Measurements from ENCODE around the gene PRPF40A. TPM values are rescaled to one million over a fixed set of nuclear protein-coding genes. Genes with fewer than 3 reads are reported as not detected.

The PRPF40A gene
- total RNA-seq, 4 donors from 2014 or later, result 55.4 to 72.7 (median 68.6) TPM

DNA sequence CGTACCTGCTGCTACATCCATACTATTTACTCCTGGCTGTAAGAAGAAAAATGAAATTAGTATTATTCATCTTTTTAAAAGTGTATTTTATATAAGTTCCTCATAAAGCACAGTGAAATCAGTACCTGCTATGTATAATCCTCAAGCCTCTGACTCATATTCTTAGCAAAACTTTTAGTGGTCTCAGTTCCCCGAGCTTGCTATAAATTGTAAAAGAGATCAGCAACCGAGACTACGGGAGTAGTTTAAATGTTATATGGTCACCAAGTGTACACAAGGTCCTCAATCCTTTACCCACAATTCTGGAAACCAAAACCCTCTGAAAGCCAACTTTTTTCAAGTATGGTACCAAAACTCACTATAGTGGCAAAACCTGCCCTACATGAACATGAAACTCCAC is 24.2 kb downstream of the PRPF40A start:
- H3K9me3 ChIP-seq, result no peaks in the 10 kb centered on the region
- peaks cover 0 to 23% of the 10 kb centered on the region in 2 donors for H3K36me3 ChIP-seq
- no peak overlapping the region for H3K4me3 ChIP-seq
- no peaks in the 10 kb centered on the region for H3K27me3 ChIP-seq
- TF ChIP-seq POLR2A (IDR thresholded peaks at IDR 0.05), result no peak
- TF ChIP-seq, protein P1, sequence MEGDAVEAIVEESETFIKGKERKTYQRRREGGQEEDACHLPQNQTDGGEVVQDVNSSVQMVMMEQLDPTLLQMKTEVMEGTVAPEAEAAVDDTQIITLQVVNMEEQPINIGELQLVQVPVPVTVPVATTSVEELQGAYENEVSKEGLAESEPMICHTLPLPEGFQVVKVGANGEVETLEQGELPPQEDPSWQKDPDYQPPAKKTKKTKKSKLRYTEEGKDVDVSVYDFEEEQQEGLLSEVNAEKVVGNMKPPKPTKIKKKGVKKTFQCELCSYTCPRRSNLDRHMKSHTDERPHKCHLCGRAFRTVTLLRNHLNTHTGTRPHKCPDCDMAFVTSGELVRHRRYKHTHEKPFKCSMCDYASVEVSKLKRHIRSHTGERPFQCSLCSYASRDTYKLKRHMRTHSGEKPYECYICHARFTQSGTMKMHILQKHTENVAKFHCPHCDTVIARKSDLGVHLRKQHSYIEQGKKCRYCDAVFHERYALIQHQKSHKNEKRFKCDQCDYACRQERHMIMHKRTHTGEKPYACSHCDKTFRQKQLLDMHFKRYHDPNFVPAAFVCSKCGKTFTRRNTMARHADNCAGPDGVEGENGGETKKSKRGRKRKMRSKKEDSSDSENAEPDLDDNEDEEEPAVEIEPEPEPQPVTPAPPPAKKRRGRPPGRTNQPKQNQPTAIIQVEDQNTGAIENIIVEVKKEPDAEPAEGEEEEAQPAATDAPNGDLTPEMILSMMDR (IDR thresholded peaks at IDR 0.05), result no peak
- no peak for TF ChIP-seq POLR2AphosphoS5 (IDR thresholded peaks at IDR 0.05)
- no peak for TF ChIP-seq EP300 (IDR thresholded peaks at IDR 0.05)
- no peak for ATAC-seq
- 81 to 98% methylated on average over 4 of the region's 4 CpGs for WGBS, 2 donors (ENCODE audit: low coverage in 1 of 2)
- peaks cover 0 to 10% (median 0%) of the 10 kb centered on the region in 3 donors for H3K4me1 ChIP-seq
- no peak overlapping the region for H3K27ac ChIP-seq

DNA sequence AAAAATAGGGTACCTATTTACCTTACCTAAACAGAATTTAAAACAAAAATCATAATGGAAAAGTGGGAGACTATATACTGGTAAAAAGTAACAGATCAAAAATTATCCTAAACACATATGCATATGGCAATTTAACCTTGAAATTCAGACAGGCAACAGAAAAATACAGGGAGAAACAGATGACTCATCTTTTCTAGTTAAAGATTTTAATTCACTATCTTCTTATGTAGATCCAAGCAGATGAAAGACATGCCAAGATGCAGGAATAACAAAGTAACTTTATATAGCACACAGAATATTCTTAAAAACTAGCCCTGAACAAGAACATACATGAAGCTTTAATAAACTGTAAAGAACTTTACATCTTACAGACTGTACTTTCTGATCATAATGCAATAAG is 30.9 kb downstream of the PRPF40A start:
- H3K27ac ChIP-seq, result no peak overlapping the region
- no peak for TF ChIP-seq POLR2AphosphoS5 (IDR thresholded peaks at IDR 0.05)
- TF ChIP-seq EP300 (IDR thresholded peaks at IDR 0.05), result no peak
- TF ChIP-seq, protein P1 (IDR thresholded peaks at IDR 0.05), result no peak
- TF ChIP-seq POLR2A (IDR thresholded peaks at IDR 0.05), result no peak

DNA sequence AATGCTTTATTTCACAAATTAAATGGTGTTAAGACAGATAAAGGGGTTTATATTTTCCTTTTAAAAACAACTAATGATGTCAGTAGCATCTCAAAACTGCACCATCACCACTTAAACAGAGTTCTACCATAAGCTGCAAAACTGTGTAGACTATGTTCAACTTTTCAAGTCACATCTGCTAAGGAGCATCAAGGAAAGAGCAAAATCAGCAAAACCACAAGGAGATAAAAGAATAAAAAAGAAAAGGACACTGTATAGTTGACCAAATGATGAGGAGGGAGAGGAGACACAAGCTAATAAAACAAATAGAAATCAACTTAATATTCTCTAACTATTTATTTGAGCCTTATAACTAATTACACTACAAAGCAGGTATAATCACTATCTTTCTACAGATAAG is 33.9 kb downstream of the PRPF40A start:
- no peaks in the 10 kb centered on the region for H3K9me3 ChIP-seq
- no peak overlapping the region for H3K4me3 ChIP-seq
- H3K27ac ChIP-seq, result no peak overlapping the region
- H3K36me3 ChIP-seq, result peaks cover 0 to 29% of the 10 kb centered on the region in 2 donors
- no peak for ATAC-seq
- H3K27me3 ChIP-seq, result no peaks in the 10 kb centered on the region
- no peak for TF ChIP-seq POLR2AphosphoS5 (IDR thresholded peaks at IDR 0.05)
- TF ChIP-seq, protein P1 (IDR thresholded peaks at IDR 0.05), result no peak
- no peak for TF ChIP-seq EP300 (IDR thresholded peaks at IDR 0.05)
- TF ChIP-seq POLR2A (IDR thresholded peaks at IDR 0.05), result no peak
- H3K4me1 ChIP-seq, result no peaks in the 10 kb centered on the region

More for the DNA sequence above, 30.9 kb downstream of the PRPF40A start:
- Histone ChIP-seq H3K9me3 (no peaks in the 10 kb centered on the region), H3K4me1 (no peaks in the 10 kb centered on the region), H3K27me3 (no peaks in the 10 kb centered on the region), H3K4me3 (no peak overlapping the region), H3K36me3 (no peaks in the 10 kb centered on the region)
- no peak for ATAC-seq

DNA sequence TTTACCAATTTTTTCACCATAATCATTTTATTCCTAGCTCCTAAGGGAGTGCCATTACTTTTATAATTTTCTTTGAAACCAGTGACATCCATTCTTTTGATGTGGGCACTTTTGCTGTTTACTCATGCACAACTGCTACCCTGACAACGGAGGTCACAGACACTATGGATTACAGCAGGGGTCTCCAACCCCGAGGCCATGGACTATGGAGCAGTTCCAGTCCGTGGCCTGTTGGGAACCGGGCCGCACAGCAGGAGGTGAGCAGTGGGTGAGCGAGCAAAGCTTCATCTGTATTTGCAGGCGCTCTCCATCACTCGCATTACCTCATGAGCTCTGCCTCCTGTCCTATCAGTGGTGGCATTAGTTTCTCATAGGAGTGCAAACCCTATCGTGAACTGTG is 34.6 kb downstream of the PRPF40A start:
- H3K36me3 ChIP-seq, result peaks cover 0 to 34% of the 10 kb centered on the region in 2 donors
- H3K9me3 ChIP-seq, result no peaks in the 10 kb centered on the region
- H3K4me3 ChIP-seq, result no peak overlapping the region
- no peak for ATAC-seq
- no peak overlapping the region for H3K27ac ChIP-seq
- H3K27me3 ChIP-seq, result no peaks in the 10 kb centered on the region
- TF ChIP-seq, protein P1 (IDR thresholded peaks at IDR 0.05), result no peak
- TF ChIP-seq POLR2A (IDR thresholded peaks at IDR 0.05) (no peak), POLR2AphosphoS5 (IDR thresholded peaks at IDR 0.05) (no peak), EP300 (IDR thresholded peaks at IDR 0.05) (no peak)
- H3K4me1 ChIP-seq, result no peaks in the 10 kb centered on the region
- WGBS, 2 donors (ENCODE audit: low coverage in 1 of 2), result 93 to 94% methylated on average over 2 to 3 of the region's 9 CpGs

DNA sequence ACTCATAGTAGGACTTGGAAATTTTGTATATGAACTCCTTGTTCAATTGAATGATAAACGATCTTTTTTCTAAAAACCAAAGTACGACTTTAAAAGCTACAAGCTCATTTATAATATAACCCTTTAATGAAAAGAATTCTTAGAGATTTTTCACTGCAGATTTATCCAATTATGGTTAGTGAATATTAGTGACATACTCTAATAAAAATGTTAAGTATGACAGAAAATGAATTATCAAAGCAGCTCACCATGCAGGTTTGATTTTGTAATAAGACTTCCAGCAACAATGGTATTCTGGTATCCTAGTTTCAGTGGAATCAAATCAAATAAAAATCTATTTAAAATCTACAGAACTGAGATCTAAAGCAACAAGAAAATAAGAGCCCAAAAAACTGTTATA is 38.5 kb downstream of the PRPF40A start:
- no peaks in the 10 kb centered on the region for H3K9me3 ChIP-seq
- WGBS, 2 donors (ENCODE audit: low coverage in 1 of 2), result 54 to 61% methylated on average over 2 of the region's 2 CpGs
- TF ChIP-seq POLR2AphosphoS5 (IDR thresholded peaks at IDR 0.05), result no peak
- TF ChIP-seq, protein P1 (IDR thresholded peaks at IDR 0.05), result no peak
- TF ChIP-seq EP300 (IDR thresholded peaks at IDR 0.05), result no peak
- TF ChIP-seq POLR2A (IDR thresholded peaks at IDR 0.05), result no peak
- H3K27ac ChIP-seq, result no peak overlapping the region
- ATAC-seq, result no peak
- no peaks in the 10 kb centered on the region for H3K4me1 ChIP-seq
- no peak overlapping the region for H3K4me3 ChIP-seq
- peaks cover 0 to 67% of the 10 kb centered on the region in 2 donors for H3K36me3 ChIP-seq
- no peaks in the 10 kb centered on the region for H3K27me3 ChIP-seq

Data from gastroesophageal sphincter (tissue), 4 donors.